Natural killer cell (primary cell): ENCODE measurements around the gene FXYD6. TPM values are rescaled to one million over a fixed set of nuclear protein-coding genes. Genes with fewer than 3 reads are reported as not detected.

Source experiments
- ATAC-seq, 3 donors: fragments of 150-1000 bp in 2 of 3; fragments of 200-7000 bp in 1 of 3; cut with Tn5 transposase; 1 replicate in 1 of 3; 2 replicates in 2 of 3; pipeline ENCODE4 v1.10.0; 2021; ENCODE audit warnings: mild to moderate bottlenecking in 2 of 3, moderate library complexity in 2 of 3
- DNase-seq, 2 donors: peaks; one replicate each; pipeline versions ENCODE4 v3.0.0 to v3.0.0-alpha.2; 2013 to 2021; ENCODE audit warnings: mixed read lengths in 1 of 2
- H3K27ac ChIP-seq: one replicate; pipeline ENCODE4 v1.5.1; 2013; ENCODE audit warnings: mild to moderate bottlenecking, low read length
- H3K27me3 ChIP-seq: one replicate; pipeline ENCODE4 v1.6.1; 2013; ENCODE audit warnings: low read length; ENCODE audit not compliant: control insufficient read depth, insufficient read depth
- H3K36me3 ChIP-seq: one replicate; pipeline ENCODE4 v1.6.1; 2013; ENCODE audit warnings: low read length; ENCODE audit not compliant: control insufficient read depth, insufficient read depth
- H3K4me1 ChIP-seq: one replicate; pipeline ENCODE4 v1.6.1; 2013; ENCODE audit warnings: low read length; ENCODE audit not compliant: control insufficient read depth, insufficient read depth
- H3K4me3 ChIP-seq: one replicate; pipeline ENCODE4 v1.5.1; 2013; ENCODE audit warnings: low read length
- H3K9me3 ChIP-seq: one replicate; pipeline ENCODE4 v1.6.1; 2013; ENCODE audit warnings: low read length; ENCODE audit not compliant: control insufficient read depth, insufficient read depth
- H3K27ac Mint-ChIP-seq, 2 donors: one replicate each; pipeline ENCODE4 v1.8.0; 2022; ENCODE audit warnings: mild to moderate bottlenecking in 2 of 2, mixed read lengths in 2 of 2, moderate library complexity in 1 of 2
- H3K27me3 Mint-ChIP-seq, 2 donors: one replicate each; pipeline ENCODE4 v1.8.0; 2022; ENCODE audit warnings: low read depth in 2 of 2, mixed read lengths in 2 of 2
- H3K36me3 Mint-ChIP-seq: one replicate; pipeline ENCODE4 v1.8.0; 2022; ENCODE audit warnings: mixed read lengths
- H3K4me1 Mint-ChIP-seq, 2 donors: one replicate each; pipeline ENCODE4 v1.8.0; 2022; ENCODE audit warnings: mixed read lengths in 2 of 2
- H3K4me3 Mint-ChIP-seq: one replicate; pipeline ENCODE4 v1.8.0; 2022; ENCODE audit warnings: mild to moderate bottlenecking, moderate library complexity, mixed read lengths
- H3K9me3 Mint-ChIP-seq, 2 donors: one replicate each; pipeline ENCODE4 v1.8.0; 2022; ENCODE audit warnings: mixed read lengths in 2 of 2
- CTCF ChIP-seq: fragments of 200-600 bp; IDR thresholded peaks from one replicate; pipeline ENCODE4 v1.8.0; 2022; ENCODE audit warnings: antibody characterized with exemption
- WGBS: methylation state at CpG from one replicate; pipeline ENCODE4 v1.1.7; 2013; ENCODE audit warnings: missing lambda C conversion rate; ENCODE audit not compliant: insufficient coverage; 5-methylcytosine and 5-hydroxymethylcytosine counted together
- intact Hi-C: fragments of 100-400 bp; cut with micrococcal nuclease; formaldehyde crosslinking; loops from one replicate; pipeline ENCODE4 v1.14.2; 2022
- total RNA-seq, 4 donors: library from RNA; stranded (reverse); fragments of 120-200 nt in 1 of 4; gene quantifications; one replicate each; pipeline versions ENCODE4 v1.2.3 to v1.2.4, GENCODE V29; 2013 to 2022

The FXYD6 gene
- total RNA-seq, 3 donors from 2014 or later (not counting 1 experiment from before 2014, with no cell fraction given), result 0.20 to 0.90 TPM; not detected in 1

- WGBS, result 20% methylated on average over 18 of the region's 19 CpGs
- TF ChIP-seq CTCF, result peak; percentile 94
- peaks cover 16 to 47% of the 10 kb centered on the region in 2 donors for H3K4me1 Mint-ChIP-seq
- H3K36me3 Mint-ChIP-seq, result no peaks in the 10 kb centered on the region
- Histone ChIP-seq H3K36me3 (no peaks in the 10 kb centered on the region), H3K27me3 (peaks cover 2% of the 10 kb centered on the region), H3K27ac (peak overlapping the region; percentile 28), H3K4me1 (peaks cover 59% of the 10 kb centered on the region), H3K4me3 (no peak overlapping the region), H3K9me3 (no peaks in the 10 kb centered on the region)
- ATAC-seq (peak; percentile 39 to 68 (median 47)), DNase-seq (peak; percentile 77 to 93)
- H3K27ac Mint-ChIP-seq, result peak overlapping the region in 1 of 2 donors; percentile 90
- no peaks in the 10 kb centered on the region for H3K9me3 Mint-ChIP-seq
- intact Hi-C loops, result loop anchor here (1.0 kb wide), 1 partner anchor 10 kb away; no protein-coding TSS in a partner anchor
- no peak overlapping the region for H3K4me3 Mint-ChIP-seq
- peaks cover 0 to 3% of the 10 kb centered on the region in 2 donors for H3K27me3 Mint-ChIP-seq
Measured at GRCh38 chr11:117817368-117818040, 59.0 kb downstream of the FXYD6 start.

GRCh38 chr11:117816846-117817367 lies 59.6 kb downstream of the FXYD6 start:
- no peak for ATAC-seq
- Histone ChIP-seq H3K4me1 (peaks cover 53% of the 10 kb centered on the region), H3K9me3 (no peaks in the 10 kb centered on the region), H3K27ac (no peak overlapping the region), H3K4me3 (no peak overlapping the region), H3K27me3 (peaks cover 2% of the 10 kb centered on the region), H3K36me3 (no peaks in the 10 kb centered on the region)
- WGBS, result 82% methylated on average over 5 of the region's 5 CpGs
- peak in 1 of 2 donors; percentile 49 for DNase-seq
- Mint-ChIP-seq H3K4me3 (no peak overlapping the region), H3K36me3 (no peaks in the 10 kb centered on the region), H3K27me3 (peaks cover 0 to 3% of the 10 kb centered on the region in 2 donors), H3K9me3 (no peaks in the 10 kb centered on the region), H3K4me1 (peaks cover 16 to 44% of the 10 kb centered on the region in 2 donors), H3K27ac (peak overlapping the region in 1 of 2 donors; percentile 90)
- no peak for TF ChIP-seq CTCF
- intact Hi-C loops, result loop anchor here (1.0 kb wide), 1 partner anchor 10 kb away; no protein-coding TSS in a partner anchor

GRCh38 chr11:117816151-117816741 lies 60.2 kb downstream of the FXYD6 start:
- no peak overlapping the region for H3K4me3 ChIP-seq
- Mint-ChIP-seq H3K4me3 (no peak overlapping the region), H3K36me3 (no peaks in the 10 kb centered on the region), H3K27me3 (peaks cover 0 to 6% of the 10 kb centered on the region in 2 donors), H3K9me3 (no peaks in the 10 kb centered on the region), H3K4me1 (peaks cover 16 to 43% of the 10 kb centered on the region in 2 donors), H3K27ac (peak overlapping the region; percentile 68 to 90)
- no peak for TF ChIP-seq CTCF
- peak overlapping the region; percentile 77 for H3K27ac ChIP-seq
- no peaks in the 10 kb centered on the region for H3K27me3 ChIP-seq
- 94% methylated on average over 20 of the region's 20 CpGs for WGBS
- intact Hi-C loops, result no loop called here
- peaks cover 50% of the 10 kb centered on the region for H3K4me1 ChIP-seq
- H3K36me3 ChIP-seq, result no peaks in the 10 kb centered on the region
- ATAC-seq (no peak), DNase-seq (no peak)
- H3K9me3 ChIP-seq, result no peaks in the 10 kb centered on the region
